A673 (cell line): Measurements from ENCODE around the gene SAMD14.

Experiments used
- CTCF ChIP-seq: fragments of 300-800, 200-600 bp; sonication (generic); conservative IDR thresholded peaks from 2 replicates; pipeline ENCODE4 v1.5.1; 2017; ENCODE audit warnings: low read depth, mild to moderate bottlenecking, antibody characterized with exemption, low read length, moderate library complexity, mixed read lengths
- EZH2 ChIP-seq: fragments of 200-600 bp; sonication (generic); IDR thresholded peaks from 2 replicates; pipeline ENCODE4 v1.6.1; 2017; ENCODE audit warnings: borderline replicate concordance, low read depth, mild to moderate bottlenecking, mixed read lengths, antibody characterized with exemption, low read length; ENCODE audit not compliant: poor library complexity, severe bottlenecking

- no peak for TF ChIP-seq CTCF
- TF ChIP-seq EZH2: no peak
Measured at GRCh38 chr17:50172130-50172529, 42.2 kb upstream of the SAMD14 start.
